ENCODE measurements around the gene CENPP. TPM values are rescaled to one million over a fixed set of nuclear protein-coding genes. Genes with fewer than 3 reads are reported as not detected.

CENPP gene
- polyA plus RNA-seq, 2 of the 4 experiments (the other 2 are of a cell fraction): 7.2 to 13.4 TPM

DNA sequence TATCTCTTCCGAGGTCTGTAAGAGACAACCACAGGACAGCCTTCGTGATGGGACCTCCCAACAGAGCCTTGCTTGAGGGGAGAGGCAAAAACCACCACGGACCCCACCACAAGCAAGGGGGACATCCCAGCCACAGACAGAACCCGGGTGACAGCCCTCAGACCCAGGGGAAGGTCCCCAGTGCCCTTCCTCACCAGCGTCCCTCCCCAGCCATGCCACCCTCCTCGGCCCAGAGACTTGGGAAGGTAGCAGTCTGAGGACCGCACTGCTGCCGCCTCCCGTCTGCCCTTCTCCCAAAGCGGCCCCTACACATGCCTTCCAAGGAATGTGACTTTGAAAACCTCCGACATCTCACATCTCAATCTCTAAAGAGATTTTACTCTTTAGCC lies 330.8 kb downstream of the CENPP start (continued):
- TF ChIP-seq RAD21 (conservative IDR thresholded peaks at IDR 0.05 in 1 of 2, IDR thresholded peaks at IDR 0.05 in 1 of 2): no peak
- TF ChIP-seq, protein P1, sequence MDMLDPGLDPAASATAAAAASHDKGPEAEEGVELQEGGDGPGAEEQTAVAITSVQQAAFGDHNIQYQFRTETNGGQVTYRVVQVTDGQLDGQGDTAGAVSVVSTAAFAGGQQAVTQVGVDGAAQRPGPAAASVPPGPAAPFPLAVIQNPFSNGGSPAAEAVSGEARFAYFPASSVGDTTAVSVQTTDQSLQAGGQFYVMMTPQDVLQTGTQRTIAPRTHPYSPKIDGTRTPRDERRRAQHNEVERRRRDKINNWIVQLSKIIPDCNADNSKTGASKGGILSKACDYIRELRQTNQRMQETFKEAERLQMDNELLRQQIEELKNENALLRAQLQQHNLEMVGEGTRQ (IDR thresholded peaks at IDR 0.05): no peak

DNA sequence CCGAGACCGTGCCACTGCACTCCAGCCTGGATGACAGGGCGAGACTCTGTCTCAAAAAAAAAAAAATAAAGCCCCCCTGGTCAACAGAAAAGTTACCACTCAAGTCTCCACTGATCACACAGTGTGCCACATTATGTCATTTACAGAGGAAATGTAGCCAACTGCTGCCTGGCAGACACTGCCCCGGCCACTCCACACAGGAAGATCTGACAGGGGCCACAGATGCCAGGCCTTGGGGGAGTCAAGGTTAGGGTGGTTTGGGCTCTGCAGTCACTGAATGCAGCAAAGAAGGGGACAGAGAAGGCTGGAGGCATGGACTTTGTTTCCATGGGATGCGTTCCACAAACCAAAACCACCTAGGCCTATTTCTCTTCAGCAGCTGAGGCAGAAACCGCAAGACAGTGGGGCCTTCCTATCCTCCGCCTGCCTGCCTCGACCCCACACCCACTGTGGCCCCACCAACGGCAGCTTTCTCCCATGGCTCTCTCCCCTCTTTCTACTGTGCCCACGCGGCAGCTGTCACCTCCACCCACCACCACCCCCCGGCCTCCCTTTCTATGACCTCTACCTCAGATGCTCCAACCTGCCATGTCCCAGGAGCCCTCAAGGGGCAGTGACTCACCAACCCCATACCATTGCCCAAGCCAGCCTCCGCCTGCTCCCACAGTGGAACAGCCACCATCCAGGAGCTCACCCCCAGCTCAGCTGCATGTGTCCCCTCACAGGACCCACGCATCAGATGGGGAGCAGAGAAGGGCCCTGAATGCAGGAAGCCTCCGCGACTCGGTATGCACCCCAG lies 331.7 kb downstream of the CENPP start:
- no peaks in the 10 kb centered on the region for H3K9me3 ChIP-seq
- WGBS (ENCODE audit: missing lambda C conversion rate): 95% methylated on average over 17 of the region's 17 CpGs
- H3K4me2 ChIP-seq: no peak overlapping the region
- CTCF ChIA-PET: no interaction called here
- peak in 1 of 2 experiments; percentile 28 for DNase-seq (ENCODE audit: low read depth in 1 of 2, low spot score in 1 of 2)
- FAIRE-seq: no peak
- no peak overlapping the region for H3K27ac ChIP-seq
- H3K4me3 ChIP-seq: no peak overlapping the region
- no peaks in the 10 kb centered on the region for H3K4me1 ChIP-seq
- ATAC-seq: peak; percentile 47 to 77; a peak in 4 of 6 replicates
- POLR2A ChIA-PET: no interaction called here
- TF ChIP-seq, protein P2, sequence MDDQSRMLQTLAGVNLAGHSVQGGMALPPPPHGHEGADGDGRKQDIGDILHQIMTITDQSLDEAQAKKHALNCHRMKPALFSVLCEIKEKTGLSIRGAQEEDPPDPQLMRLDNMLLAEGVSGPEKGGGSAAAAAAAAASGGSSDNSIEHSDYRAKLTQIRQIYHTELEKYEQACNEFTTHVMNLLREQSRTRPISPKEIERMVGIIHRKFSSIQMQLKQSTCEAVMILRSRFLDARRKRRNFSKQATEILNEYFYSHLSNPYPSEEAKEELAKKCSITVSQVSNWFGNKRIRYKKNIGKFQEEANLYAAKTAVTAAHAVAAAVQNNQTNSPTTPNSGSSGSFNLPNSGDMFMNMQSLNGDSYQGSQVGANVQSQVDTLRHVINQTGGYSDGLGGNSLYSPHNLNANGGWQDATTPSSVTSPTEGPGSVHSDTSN (IDR thresholded peaks at IDR 0.05): no peak
- TF ChIP-seq CBX8 (IDR thresholded peaks at IDR 0.05) (no peak), BHLHE40 (IDR thresholded peaks at IDR 0.05; ENCODE audit: low read depth, low read length) (no peak)

DNA sequence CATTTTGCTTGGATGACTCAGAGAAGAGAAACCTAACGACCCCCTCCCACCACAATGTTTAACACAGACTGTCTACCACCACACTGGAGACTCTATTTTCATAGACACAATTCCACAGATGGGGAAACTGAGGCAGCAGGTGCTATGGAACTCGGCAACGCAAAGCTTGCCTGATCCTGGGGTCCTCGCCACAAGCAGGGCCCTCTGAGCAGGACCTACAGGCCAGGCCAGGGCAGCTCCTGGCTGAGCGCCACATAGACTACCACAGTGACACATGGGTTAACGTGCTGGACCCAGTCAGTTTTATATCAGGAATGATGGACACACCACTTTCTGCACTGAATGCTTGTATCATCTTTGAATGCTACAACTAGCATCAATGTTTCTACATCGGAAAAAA lies 332.4 kb downstream of the CENPP start:
- ChIA-PET CTCF (no interaction called here), POLR2A (no interaction called here)
- no peak for FAIRE-seq

DNA sequence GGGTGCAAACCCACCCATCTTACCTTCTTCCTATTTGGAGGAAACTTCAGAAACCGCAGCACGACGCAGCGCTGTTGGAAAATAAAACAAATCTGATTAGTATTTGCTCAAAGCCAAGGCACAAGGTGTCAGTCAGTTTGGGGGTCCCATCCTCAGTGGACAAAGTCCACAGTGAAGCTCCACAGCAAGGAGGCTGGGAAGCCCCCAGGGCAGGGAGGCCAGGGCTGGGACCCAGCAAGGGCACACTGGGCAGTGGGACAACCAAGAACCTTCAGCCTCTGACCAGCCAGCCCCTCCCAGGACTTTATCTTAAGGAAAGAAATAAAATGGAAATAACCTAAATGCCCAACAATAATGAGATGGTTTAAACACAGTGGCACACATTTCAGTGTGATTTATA lies 332.9 kb downstream of the CENPP start:
- ChIA-PET CTCF (no interaction called here), POLR2A (no interaction called here)
- WGBS (ENCODE audit: missing lambda C conversion rate): 99% methylated on average over 4 of the region's 4 CpGs
- H3K4me2 ChIP-seq: no peak overlapping the region
- no peak for DNase-seq (ENCODE audit: low read depth in 1 of 2, low spot score in 1 of 2)
- no peaks in the 10 kb centered on the region for H3K4me1 ChIP-seq
- no peak overlapping the region for H3K4me3 ChIP-seq
- TF ChIP-seq CHD2 (IDR thresholded peaks at IDR 0.05; ENCODE audit: low read length, partially characterized antibody) (no peak), CHD4 (IDR thresholded peaks at IDR 0.05; ENCODE audit: borderline replicate concordance) (no peak), RCOR1 (IDR thresholded peaks at IDR 0.05; ENCODE audit: low read depth, low read length) (no peak), POLR2AphosphoS2 (conservative IDR thresholded peaks at IDR 0.05; ENCODE audit: low read length) (no peak)
- TF ChIP-seq, protein P3, sequence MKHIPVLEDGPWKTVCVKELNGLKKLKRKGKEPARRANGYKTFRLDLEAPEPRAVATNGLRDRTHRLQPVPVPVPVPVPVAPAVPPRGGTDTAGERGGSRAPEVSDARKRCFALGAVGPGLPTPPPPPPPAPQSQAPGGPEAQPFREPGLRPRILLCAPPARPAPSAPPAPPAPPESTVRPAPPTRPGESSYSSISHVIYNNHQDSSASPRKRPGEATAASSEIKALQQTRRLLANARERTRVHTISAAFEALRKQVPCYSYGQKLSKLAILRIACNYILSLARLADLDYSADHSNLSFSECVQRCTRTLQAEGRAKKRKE (CRISPR knock-in tag; IDR thresholded peaks at IDR 0.05; ENCODE audit: low read depth): no peak
- TF ChIP-seq, protein P2 (IDR thresholded peaks at IDR 0.05): no peak
- H3K27ac ChIP-seq: no peak overlapping the region
- ATAC-seq: no peak
- FAIRE-seq: no peak
- no peaks in the 10 kb centered on the region for H3K9me3 ChIP-seq

More for the DNA sequence above, 332.4 kb downstream of the CENPP start:
- 83% methylated on average over 7 of the region's 7 CpGs for WGBS (ENCODE audit: missing lambda C conversion rate)
- TF ChIP-seq NR3C1 (IDR thresholded peaks at IDR 0.05) (no peak), EHMT2 (IDR thresholded peaks at IDR 0.05; ENCODE audit: low read depth) (no peak), RCOR1 (IDR thresholded peaks at IDR 0.05; ENCODE audit: low read depth, low read length) (no peak), EHF (CRISPR knock-in tag; IDR thresholded peaks at IDR 0.05) (no peak)
- TF ChIP-seq, protein P4, sequence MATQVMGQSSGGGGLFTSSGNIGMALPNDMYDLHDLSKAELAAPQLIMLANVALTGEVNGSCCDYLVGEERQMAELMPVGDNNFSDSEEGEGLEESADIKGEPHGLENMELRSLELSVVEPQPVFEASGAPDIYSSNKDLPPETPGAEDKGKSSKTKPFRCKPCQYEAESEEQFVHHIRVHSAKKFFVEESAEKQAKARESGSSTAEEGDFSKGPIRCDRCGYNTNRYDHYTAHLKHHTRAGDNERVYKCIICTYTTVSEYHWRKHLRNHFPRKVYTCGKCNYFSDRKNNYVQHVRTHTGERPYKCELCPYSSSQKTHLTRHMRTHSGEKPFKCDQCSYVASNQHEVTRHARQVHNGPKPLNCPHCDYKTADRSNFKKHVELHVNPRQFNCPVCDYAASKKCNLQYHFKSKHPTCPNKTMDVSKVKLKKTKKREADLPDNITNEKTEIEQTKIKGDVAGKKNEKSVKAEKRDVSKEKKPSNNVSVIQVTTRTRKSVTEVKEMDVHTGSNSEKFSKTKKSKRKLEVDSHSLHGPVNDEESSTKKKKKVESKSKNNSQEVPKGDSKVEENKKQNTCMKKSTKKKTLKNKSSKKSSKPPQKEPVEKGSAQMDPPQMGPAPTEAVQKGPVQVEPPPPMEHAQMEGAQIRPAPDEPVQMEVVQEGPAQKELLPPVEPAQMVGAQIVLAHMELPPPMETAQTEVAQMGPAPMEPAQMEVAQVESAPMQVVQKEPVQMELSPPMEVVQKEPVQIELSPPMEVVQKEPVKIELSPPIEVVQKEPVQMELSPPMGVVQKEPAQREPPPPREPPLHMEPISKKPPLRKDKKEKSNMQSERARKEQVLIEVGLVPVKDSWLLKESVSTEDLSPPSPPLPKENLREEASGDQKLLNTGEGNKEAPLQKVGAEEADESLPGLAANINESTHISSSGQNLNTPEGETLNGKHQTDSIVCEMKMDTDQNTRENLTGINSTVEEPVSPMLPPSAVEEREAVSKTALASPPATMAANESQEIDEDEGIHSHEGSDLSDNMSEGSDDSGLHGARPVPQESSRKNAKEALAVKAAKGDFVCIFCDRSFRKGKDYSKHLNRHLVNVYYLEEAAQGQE (IDR thresholded peaks at IDR 0.05): no peak
- ATAC-seq (no peak), DNase-seq (ENCODE audit: low read depth in 1 of 2, low spot score in 1 of 2) (no peak)
- Histone ChIP-seq H3K4me2 (no peak overlapping the region), H3K4me3 (no peak overlapping the region), H3K9me3 (no peaks in the 10 kb centered on the region), H3K27ac (no peak overlapping the region), H3K4me1 (no peaks in the 10 kb centered on the region)

All from A549 (cell line).